DOHH2 (cell line): ENCODE data around the gene ALPL.
"Not testable (repeated sequence)": the region's sequence is repeated elsewhere in the genome, so short reads cannot be mapped to it uniquely, and the experiment has no call there.

ENCODE experiments used
- EZH2phosphoT487 ChIP-seq: fragments of 200-600 bp; sonication (generic); IDR thresholded peaks from 2 replicates; pipeline ENCODE4 v1.6.1; 2017; ENCODE audit warnings: borderline replicate concordance, mild to moderate bottlenecking, antibody characterized with exemption, low read length, moderate library complexity, mixed read lengths
- TF ChIP-seq, protein P1 (sequence below): fragments of 200-600 bp; sonication (generic); IDR thresholded peaks from one replicate; pipeline ENCODE4 v1.5.1; 2014; ENCODE audit warnings: antibody characterized with exemption, mild to moderate bottlenecking, low read depth, low read length; ENCODE audit not compliant: poor library complexity, severe bottlenecking

DNA sequence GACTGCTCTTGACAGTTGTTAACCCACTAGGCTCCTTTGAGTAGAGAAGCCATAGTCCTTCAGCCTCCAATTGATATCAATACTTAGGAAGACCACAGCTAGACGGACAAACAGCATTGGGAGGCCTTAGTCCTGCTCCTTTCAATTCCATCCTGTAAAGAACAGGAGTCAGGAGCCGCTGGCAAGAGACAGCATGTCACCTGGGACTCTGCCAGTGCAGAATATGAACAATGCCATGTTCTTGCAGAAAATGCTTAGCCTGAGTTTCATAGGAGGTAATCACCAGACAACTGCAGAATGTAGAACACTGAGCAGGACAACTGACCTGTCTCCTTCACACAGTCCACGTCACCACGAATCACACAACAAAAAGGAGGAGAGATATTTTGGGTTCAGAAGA, 25.3 kb upstream of the ALPL start:
- TF ChIP-seq, protein P1, sequence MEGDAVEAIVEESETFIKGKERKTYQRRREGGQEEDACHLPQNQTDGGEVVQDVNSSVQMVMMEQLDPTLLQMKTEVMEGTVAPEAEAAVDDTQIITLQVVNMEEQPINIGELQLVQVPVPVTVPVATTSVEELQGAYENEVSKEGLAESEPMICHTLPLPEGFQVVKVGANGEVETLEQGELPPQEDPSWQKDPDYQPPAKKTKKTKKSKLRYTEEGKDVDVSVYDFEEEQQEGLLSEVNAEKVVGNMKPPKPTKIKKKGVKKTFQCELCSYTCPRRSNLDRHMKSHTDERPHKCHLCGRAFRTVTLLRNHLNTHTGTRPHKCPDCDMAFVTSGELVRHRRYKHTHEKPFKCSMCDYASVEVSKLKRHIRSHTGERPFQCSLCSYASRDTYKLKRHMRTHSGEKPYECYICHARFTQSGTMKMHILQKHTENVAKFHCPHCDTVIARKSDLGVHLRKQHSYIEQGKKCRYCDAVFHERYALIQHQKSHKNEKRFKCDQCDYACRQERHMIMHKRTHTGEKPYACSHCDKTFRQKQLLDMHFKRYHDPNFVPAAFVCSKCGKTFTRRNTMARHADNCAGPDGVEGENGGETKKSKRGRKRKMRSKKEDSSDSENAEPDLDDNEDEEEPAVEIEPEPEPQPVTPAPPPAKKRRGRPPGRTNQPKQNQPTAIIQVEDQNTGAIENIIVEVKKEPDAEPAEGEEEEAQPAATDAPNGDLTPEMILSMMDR = not testable (repeated sequence)
- not testable (repeated sequence) for TF ChIP-seq EZH2phosphoT487
